SW480 (cell line): ENCODE results near the gene FA2H.
"Not testable (repeated sequence)": the region's sequence is repeated elsewhere in the genome, so short reads cannot be mapped to it uniquely, and the experiment has no call there.

Experiments
- DNase-seq: peaks from one replicate; pipeline ENCODE4 v3.0.0-alpha.2; 2016; ENCODE audit warnings: low spot score

The FA2H gene

DNA sequence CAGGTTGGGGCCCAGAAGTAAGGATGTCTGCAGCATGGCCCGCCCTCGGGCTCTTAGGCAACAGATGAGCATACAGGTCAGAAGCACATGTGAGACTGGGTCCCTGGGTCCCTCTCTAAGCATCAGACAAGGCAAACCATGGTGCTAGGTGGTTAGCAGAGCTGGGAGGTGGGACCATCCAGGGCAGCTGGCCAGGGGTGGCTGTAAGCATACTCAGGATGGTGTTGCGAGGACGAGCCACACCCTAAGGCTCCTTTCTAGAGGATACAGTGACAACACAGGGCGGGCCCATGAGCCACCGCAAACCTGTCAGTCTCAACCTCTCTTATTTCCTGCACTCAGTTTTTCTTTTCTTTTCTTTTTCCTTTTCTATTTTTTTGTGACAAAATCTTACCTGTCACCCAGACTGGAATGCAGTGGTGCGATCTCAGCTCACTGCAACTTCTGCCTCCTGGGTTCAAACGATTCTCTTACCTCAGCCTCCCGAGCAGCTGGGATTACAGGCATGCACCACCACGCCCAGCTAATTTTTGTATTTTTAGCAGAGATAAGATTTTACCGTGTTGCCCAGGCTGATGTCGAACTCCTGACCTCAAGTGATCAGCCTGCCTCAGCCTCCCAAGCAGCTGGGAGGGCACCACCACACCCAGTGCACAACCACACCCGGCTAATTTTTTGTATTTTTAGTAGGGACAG is 3.6 kb downstream of the FA2H start:
- DNase-seq = no peak

DNA sequence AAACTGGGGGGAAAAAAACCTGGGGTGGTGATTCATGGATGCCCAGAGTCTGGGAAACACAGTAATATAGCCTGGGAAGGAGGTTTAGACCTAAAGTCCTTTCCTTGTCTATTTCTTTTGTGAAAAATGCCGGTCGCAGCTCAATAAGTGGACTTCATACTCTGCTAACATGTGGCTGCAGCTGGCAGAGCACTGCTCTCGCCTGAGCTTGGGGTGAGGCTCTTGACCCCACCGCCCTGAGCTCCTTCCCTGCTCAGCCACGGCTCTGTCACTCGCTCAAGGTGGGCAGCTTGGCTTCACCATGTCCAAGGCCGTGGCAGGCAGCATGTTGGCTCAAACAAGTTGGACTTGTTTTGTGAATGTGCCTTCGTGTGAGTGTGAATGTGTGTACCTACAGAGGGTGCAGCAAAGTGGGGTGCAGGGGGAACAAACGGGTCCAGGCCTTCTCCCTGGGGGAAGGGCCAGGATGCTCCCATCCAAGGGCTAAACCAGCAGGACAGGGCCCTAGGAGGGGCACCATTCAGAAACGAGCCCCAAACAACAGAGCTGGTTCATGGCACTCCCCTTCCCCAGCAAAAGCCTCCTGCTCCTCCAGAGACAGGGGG is 4.9 kb downstream of the FA2H start:
- no peak for DNase-seq

GRCh38 chr16:74768239-74768638 is 6.4 kb downstream of the FA2H start:
- DNase-seq = no peak

GRCh38 chr16:74767749-74768148 is 6.9 kb downstream of the FA2H start:
- DNase-seq = no peak

- no peak for DNase-seq
These were observed 7.9 kb downstream of the FA2H start for GRCh38 chr16:74766729-74767128.

- DNase-seq = not testable (repeated sequence)
These were observed 10.4 kb downstream of the FA2H start for GRCh38 chr16:74764184-74764583.

DNA sequence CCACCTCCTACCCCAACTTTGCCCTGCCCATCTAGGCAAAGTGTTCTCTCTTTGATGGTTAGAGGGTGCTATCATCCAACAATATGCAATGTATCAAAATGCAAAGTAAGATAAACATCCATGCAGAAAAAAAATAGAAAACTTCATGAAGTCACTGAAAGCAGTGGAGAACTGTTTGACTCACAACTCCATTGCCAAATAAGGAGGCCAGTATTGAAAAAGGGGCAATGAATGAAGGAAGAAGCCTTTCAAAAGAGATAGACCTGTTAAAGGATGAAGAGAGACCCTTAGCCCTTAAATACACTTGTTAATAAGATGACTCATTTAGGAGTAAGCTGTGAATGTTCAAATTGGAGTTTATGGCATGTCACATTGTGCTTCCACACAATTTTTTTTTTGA is 13.0 kb downstream of the FA2H start:
- DNase-seq = no peak

DNA sequence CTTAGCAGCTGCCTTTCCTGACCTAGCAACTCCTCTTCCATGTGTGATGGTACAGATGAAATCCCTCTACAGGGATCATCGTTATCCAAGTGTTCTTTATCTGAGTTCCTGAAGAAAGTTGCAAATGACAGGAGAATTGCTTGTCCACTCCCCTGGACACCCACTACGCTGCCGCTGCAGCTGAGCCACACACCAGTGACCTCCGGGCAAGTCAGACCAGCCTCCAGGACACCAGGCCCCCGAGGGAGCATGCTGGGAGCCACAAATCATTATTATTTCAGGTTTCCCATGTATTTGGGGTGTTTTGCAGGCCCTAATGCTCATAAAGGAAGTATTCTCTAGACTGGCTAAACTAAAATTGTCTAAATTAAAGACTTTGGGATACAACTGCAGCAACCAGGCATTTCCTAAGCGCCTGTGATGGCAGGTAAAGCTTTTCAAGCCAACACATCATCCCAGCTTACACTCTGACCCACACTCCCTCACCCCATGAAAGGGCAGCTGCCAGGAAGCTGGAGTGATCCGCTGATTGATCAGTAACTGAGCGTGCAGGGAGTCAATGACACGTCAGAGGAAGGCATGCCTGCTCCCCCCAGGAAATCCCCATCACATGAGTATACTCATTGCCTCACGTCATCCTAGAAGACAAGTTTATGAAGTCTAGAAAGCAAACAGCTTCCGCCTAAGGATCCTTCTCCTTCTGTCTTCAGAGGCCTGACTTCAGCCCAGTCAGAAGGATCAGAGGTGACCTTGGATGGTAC is 14.4 kb downstream of the FA2H start:
- DNase-seq = no peak

GRCh38 chr16:74759564-74759963 is 15.1 kb downstream of the FA2H start:
- no peak for DNase-seq

- no peak for DNase-seq
These were observed 15.8 kb downstream of the FA2H start for GRCh38 chr16:74758801-74759200.

- no peak for DNase-seq
These were observed 17.3 kb downstream of the FA2H start for GRCh38 chr16:74757349-74757748.

GRCh38 chr16:74756203-74756602 is 18.4 kb downstream of the FA2H start:
- DNase-seq = no peak

GRCh38 chr16:74753180-74753579 is 21.4 kb downstream of the FA2H start:
- DNase-seq = no peak

- DNase-seq = no peak
These were observed 21.9 kb downstream of the FA2H start for GRCh38 chr16:74752756-74753155.

- DNase-seq = no peak
These were observed 22.4 kb downstream of the FA2H start for GRCh38 chr16:74752258-74752657.

DNA sequence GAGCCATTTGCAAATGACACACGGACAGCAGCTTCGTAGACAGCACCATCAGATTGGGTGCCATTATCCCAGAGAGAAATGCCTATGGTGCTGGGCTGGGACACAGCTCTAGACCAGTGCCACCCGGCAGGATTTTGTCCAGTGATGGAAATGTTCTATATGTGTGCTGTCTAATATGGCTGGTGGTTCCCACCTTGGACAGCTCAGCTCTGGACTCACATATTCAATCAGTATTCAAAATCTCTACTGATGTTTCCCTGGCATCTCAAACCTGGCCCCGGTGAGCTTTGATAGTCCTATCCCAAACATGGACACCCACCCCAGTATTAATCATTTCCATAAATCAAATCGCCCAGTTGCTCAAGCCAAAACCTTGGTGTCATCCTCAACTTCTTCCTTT is 23.0 kb downstream of the FA2H start:
- no peak for DNase-seq

DNA sequence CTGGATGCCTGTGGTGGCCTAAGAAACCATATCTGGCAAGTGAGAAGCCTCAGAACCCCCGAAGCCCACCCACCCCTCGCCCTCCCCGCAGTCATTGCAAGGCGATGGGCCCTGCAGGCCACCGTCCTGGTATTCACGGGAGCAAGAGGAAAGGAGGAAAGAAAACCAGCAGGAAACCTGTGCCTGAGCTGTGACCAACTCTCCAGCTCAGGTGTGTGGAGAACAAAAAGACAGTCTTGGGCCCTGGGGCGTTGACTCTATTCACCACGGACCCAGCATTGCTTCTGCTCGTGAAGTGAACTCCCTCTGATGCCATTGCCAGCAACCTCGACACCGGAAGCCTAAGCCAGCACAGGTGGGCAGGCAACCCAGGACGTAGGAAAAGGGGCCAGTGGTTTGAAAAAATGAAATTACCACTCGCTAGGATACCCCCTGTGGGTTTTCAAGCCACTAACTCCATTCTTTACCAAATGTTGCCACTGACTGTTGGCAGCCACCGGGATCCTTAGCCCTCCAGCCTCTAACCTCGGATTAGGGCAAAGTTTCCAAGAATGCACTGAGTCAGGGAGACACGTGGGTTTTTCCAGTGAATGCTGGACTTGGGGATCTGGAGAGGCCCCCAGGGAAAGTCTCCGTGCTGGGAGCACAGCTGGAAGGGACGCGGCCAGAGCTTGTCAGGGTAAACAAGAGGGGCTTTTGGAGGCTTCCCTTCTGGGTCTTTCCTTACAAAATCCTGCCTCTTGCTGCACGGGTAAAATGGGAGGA is 25.1 kb downstream of the FA2H start:
- no peak for DNase-seq

- DNase-seq = no peak
These were observed 26.0 kb downstream of the FA2H start for GRCh38 chr16:74748616-74749026.

DNA sequence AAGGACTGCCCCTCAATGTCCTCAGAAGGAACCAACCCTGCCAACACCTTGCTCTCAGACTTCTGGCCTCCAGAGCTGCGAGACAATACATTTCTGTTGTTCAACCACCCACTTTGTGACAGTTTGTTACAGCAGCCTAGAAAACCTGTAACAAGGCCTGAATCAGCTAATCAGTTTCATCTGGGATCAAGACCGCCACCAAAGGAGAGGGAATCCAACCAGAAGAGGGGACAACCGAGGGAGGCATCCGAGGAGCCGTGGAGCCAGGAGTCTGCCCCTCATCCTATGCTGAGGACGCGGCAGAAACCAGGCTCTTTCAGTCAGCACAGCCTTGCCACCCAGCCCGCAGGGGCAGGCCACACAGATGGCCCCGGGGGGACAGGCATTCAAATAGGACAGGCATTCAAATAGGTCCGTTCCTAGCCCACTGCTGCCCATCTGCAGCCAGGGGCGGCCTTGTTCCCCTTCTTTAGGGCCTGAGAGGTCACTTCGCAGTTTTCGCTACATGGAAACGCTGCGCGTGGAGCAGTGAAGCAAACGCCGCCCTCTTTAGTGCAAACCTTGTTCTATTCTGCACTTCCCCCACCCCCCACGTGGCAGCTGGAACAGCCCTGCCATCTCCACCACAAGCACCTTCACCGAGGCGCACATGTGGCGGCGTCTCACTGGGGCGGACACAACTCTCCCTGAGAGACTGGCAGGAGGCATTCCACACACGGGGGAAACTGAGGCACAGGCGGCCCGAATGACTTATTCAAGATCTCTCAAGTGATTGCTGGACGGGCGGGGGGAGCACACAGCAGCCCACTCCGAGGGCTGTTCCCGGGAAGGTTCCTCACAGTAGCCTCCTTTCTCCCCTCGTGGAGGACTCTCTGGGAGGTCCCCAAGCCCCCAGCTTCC is 26.7 kb downstream of the FA2H start:
- DNase-seq = no peak

DNA sequence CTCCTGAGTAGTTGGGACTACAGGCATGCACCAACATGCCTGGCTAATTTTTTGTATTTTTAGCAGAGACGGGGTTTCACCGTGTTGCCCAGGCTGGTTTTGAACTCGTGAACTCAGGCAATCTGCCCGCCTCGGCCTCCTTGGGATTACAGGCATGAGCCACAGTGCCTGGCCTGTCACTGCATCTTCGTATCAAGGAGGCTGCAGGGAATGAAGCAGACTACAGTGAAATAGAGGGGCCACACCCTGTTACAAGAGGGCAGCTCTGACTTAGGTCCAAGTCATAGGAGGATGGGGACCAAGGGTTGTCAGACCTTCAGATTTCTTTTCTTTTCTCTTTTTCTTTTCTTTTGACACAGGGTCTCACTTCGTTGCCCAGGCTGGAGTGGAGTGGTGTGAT is 28.7 kb downstream of the FA2H start:
- no peak for DNase-seq

- DNase-seq = no peak
These were observed 29.5 kb downstream of the FA2H start for GRCh38 chr16:74745109-74745615.
